Measurements from ENCODE around the gene RFTN1.

Gene RFTN1

DNA sequence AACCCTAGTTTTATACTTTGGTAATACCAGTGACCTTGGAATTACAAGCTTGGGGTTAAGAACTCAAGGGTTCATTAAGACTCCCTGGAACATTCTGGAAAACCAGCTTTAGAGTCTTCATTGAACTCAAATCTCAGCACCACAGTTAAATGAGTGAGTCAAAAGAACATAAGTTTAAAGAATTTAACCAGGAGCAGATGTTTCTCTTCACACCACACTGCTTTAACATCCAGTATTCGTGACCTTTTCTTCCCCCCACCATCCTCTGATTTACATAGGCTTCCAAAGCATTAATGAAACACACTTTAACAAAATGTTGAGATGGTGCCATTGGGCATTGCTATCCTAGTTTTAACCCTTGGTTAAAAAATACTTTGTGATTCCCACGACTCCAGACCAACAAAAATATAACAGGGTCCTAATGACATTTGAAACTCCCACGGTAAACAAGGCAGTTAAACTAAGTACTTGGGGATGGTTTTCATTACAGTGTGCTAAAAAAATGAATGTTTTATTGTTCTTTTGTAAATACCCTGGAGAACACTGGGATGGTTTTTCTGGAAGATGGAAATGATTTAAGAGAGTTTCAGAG is 124.6 kb downstream of the RFTN1 start:
- Histone ChIP-seq H3K79me2 (ENCODE audit: insufficient read depth, low read length) (peaks cover 51% of the 10 kb centered on the region; the same call in 1 of the 2 replicates), H3K4me1 (ENCODE audit: insufficient read depth, low read length, poor library complexity, severe bottlenecking) (no peaks in the 10 kb centered on the region), H3K36me3 (ENCODE audit: insufficient read depth, low read length) (peaks cover 42% of the 10 kb centered on the region; the same call in 1 of the 2 replicates), H3K4me3 (ENCODE audit: low read length, poor library complexity, severe bottlenecking) (no peak overlapping the region), H2AFZ (ENCODE audit: low read length) (no peak overlapping the region), H3K9me3 (ENCODE audit: insufficient read depth, low read depth, low read length) (no peaks in the 10 kb centered on the region), H4K20me1 (ENCODE audit: insufficient read depth, low read length, poor library complexity, severe bottlenecking) (no peaks in the 10 kb centered on the region), H3F3A (ENCODE audit: low read depth) (no peaks in the 10 kb centered on the region), H3K4me2 (ENCODE audit: low read depth, low read length, poor library complexity, severe bottlenecking) (no peak overlapping the region), H3K9ac (ENCODE audit: low read depth, low read length, poor library complexity, severe bottlenecking) (no peak overlapping the region), H3K27me3 (ENCODE audit: insufficient read depth, low read length, poor library complexity, severe bottlenecking) (no peaks in the 10 kb centered on the region), H3K9me2 (replicated peaks; ENCODE audit: low read depth, low read length) (no peaks in the 10 kb centered on the region)
- TF ChIP-seq, protein P1, sequence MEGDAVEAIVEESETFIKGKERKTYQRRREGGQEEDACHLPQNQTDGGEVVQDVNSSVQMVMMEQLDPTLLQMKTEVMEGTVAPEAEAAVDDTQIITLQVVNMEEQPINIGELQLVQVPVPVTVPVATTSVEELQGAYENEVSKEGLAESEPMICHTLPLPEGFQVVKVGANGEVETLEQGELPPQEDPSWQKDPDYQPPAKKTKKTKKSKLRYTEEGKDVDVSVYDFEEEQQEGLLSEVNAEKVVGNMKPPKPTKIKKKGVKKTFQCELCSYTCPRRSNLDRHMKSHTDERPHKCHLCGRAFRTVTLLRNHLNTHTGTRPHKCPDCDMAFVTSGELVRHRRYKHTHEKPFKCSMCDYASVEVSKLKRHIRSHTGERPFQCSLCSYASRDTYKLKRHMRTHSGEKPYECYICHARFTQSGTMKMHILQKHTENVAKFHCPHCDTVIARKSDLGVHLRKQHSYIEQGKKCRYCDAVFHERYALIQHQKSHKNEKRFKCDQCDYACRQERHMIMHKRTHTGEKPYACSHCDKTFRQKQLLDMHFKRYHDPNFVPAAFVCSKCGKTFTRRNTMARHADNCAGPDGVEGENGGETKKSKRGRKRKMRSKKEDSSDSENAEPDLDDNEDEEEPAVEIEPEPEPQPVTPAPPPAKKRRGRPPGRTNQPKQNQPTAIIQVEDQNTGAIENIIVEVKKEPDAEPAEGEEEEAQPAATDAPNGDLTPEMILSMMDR (conservative IDR thresholded peaks at IDR 0.05; ENCODE audit: low read length), result no peak
- TF ChIP-seq EZH2phosphoT487 (IDR thresholded peaks at IDR 0.05; ENCODE audit: borderline replicate concordance), result no peak

DNA sequence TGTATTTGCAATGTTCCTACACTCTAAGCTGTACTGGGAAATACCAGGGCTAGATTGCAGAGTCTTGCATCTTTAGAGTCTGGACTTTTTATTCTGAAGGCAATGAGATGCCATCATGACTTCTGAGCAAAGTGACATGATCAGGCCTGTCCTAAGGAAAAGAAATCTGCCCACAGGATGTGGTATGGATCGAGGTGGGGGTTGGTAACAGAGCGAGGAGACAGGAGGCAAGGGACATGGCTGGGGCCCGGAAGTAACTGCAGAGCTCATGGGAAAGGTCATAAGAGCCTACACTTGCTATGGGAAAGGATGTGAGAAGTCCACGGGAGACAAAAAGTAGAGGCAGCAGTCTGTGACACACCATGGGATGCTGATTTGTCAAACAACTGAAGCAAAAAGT is 126.9 kb downstream of the RFTN1 start:
- no peaks in the 10 kb centered on the region for H3K9me2 ChIP-seq (replicated peaks; ENCODE audit: low read depth, low read length)
- H3K9me3 ChIP-seq (ENCODE audit: insufficient read depth, low read depth, low read length), result no peaks in the 10 kb centered on the region
- peaks cover 46% of the 10 kb centered on the region; the same call in 1 of the 2 replicates for H3K36me3 ChIP-seq (ENCODE audit: insufficient read depth, low read length)
- H3K9ac ChIP-seq (ENCODE audit: low read depth, low read length, poor library complexity, severe bottlenecking), result no peak overlapping the region
- TF ChIP-seq, protein P1 (conservative IDR thresholded peaks at IDR 0.05; ENCODE audit: low read length), result no peak
- no peak for TF ChIP-seq EZH2phosphoT487 (IDR thresholded peaks at IDR 0.05; ENCODE audit: borderline replicate concordance)
- H3K79me2 ChIP-seq (ENCODE audit: insufficient read depth, low read length), result peaks cover 34% of the 10 kb centered on the region; the same call in 1 of the 2 replicates
- H3K4me2 ChIP-seq (ENCODE audit: low read depth, low read length, poor library complexity, severe bottlenecking), result no peak overlapping the region
- H2AFZ ChIP-seq (ENCODE audit: low read length), result no peak overlapping the region
- H4K20me1 ChIP-seq (ENCODE audit: insufficient read depth, low read length, poor library complexity, severe bottlenecking), result no peaks in the 10 kb centered on the region
- no peak overlapping the region for H3K4me3 ChIP-seq (ENCODE audit: low read length, poor library complexity, severe bottlenecking)
- H3K27me3 ChIP-seq (ENCODE audit: insufficient read depth, low read length, poor library complexity, severe bottlenecking), result no peaks in the 10 kb centered on the region
- no peaks in the 10 kb centered on the region for H3K4me1 ChIP-seq (ENCODE audit: insufficient read depth, low read length, poor library complexity, severe bottlenecking)
- no peaks in the 10 kb centered on the region for H3F3A ChIP-seq (ENCODE audit: low read depth)

DNA sequence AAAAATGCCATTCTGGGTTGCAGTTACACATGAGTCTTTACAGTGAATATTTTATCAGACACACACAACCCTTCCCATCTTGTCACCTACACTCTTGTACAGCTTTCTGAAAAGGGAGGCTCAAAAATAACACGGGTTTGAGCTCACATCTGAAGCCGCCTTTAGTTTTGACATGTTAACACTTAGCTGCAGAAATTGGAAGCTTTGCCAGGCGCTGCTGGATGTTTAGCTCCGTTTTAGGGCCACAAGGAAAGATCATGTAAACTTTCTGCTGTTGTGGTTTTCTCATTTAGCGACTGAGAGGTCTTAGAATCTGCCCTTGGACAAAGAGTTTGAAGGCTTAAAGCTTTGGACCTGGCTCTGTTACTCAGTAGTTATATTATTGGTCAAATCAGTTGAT is 128.3 kb downstream of the RFTN1 start:
- no peaks in the 10 kb centered on the region for H4K20me1 ChIP-seq (ENCODE audit: insufficient read depth, low read length, poor library complexity, severe bottlenecking)
- TF ChIP-seq, protein P1 (conservative IDR thresholded peaks at IDR 0.05; ENCODE audit: low read length), result no peak
- no peak for TF ChIP-seq EZH2phosphoT487 (IDR thresholded peaks at IDR 0.05; ENCODE audit: borderline replicate concordance)
- H3F3A ChIP-seq (ENCODE audit: low read depth), result no peaks in the 10 kb centered on the region
- no peaks in the 10 kb centered on the region for H3K9me2 ChIP-seq (replicated peaks; ENCODE audit: low read depth, low read length)
- H3K79me2 ChIP-seq (ENCODE audit: insufficient read depth, low read length), result peaks cover 36% of the 10 kb centered on the region; the same call in 1 of the 2 replicates
- no peak overlapping the region for H3K4me3 ChIP-seq (ENCODE audit: low read length, poor library complexity, severe bottlenecking)
- peaks cover 51% of the 10 kb centered on the region; the same call in 1 of the 2 replicates for H3K36me3 ChIP-seq (ENCODE audit: insufficient read depth, low read length)
- H3K9ac ChIP-seq (ENCODE audit: low read depth, low read length, poor library complexity, severe bottlenecking), result no peak overlapping the region
- H3K4me1 ChIP-seq (ENCODE audit: insufficient read depth, low read length, poor library complexity, severe bottlenecking), result no peaks in the 10 kb centered on the region
- H3K27me3 ChIP-seq (ENCODE audit: insufficient read depth, low read length, poor library complexity, severe bottlenecking), result no peaks in the 10 kb centered on the region
- H2AFZ ChIP-seq (ENCODE audit: low read length), result no peak overlapping the region
- H3K4me2 ChIP-seq (ENCODE audit: low read depth, low read length, poor library complexity, severe bottlenecking), result no peak overlapping the region
- H3K9me3 ChIP-seq (ENCODE audit: insufficient read depth, low read depth, low read length), result no peaks in the 10 kb centered on the region

Measured in Loucy (cell line).